HEK293 (cell line): ENCODE results near the gene PTPRN2.

Source experiments
- CTCF ChIA-PET: fragments of 350-600 bp; formaldehyde crosslinking; extraction: SDS; loops from one replicate; lab custom pipeline; 2021; ENCODE audit warnings: antibody characterized with exemption; lab: Yijun Ruan, JAX
- POLR2A ChIA-PET: fragments of 300-600 bp; formaldehyde crosslinking; extraction: SDS; loops from one replicate; lab custom pipeline; 2020; ENCODE audit warnings: antibody characterized with exemption, inconsistent platforms; lab: Yijun Ruan, JAX
- H3K27ac ChIP-seq: fragments of 200-500 bp; sonication (Bioruptor generic); 2 replicates; pipeline ENCODE4 v1.5.1; 2014; ENCODE audit warnings: low read depth, low read length, control low read depth, inconsistent platforms; ENCODE audit errors: extremely low read depth
- H3K36me3 ChIP-seq, 2 experiments: fragments of 200-500 bp in 1 of 2; sonication (Bioruptor generic) in 1 of 2; 1 replicate in 1 of 2; 2 replicates in 1 of 2; pipeline ENCODE4 v1.5.1; 2014 to 2017; ENCODE audit warnings: inconsistent platforms in 2 of 2, low read length in 2 of 2; ENCODE audit not compliant: control insufficient read depth in 2 of 2, insufficient read depth in 1 of 2
- H3K4me1 ChIP-seq: fragments of 200-500 bp; sonication (Bioruptor generic); 2 replicates; pipeline ENCODE4 v1.5.1; 2014; ENCODE audit warnings: mild to moderate bottlenecking, low read length, inconsistent platforms; ENCODE audit not compliant: control insufficient read depth, insufficient read depth
- H3K4me3 ChIP-seq: 2 replicates; pipeline ENCODE4 v1.5.1; 2011; ENCODE audit warnings: low read depth, mild to moderate bottlenecking, control low read depth, low read length, moderate library complexity
- H3K9me3 ChIP-seq: fragments of 200-500 bp; sonication (Bioruptor generic); 2 replicates; pipeline ENCODE4 v1.5.1; 2014; ENCODE audit warnings: low read depth, low read length, inconsistent platforms; ENCODE audit not compliant: control insufficient read depth, insufficient read depth
- FEZF1 ChIP-seq: fragments of 450-650 bp; formaldehyde crosslinking; IDR thresholded peaks from 2 replicates; pipeline ENCODE4 v1.5.1; 2016; ENCODE audit warnings: missing biosample characterization, missing genetic modification characterization
- GLI4 ChIP-seq: fragments of 450-650 bp; formaldehyde crosslinking; IDR thresholded peaks from 2 replicates; pipeline ENCODE4 v1.5.1; 2016; ENCODE audit warnings: missing biosample characterization, missing genetic modification characterization
- HOXA7 ChIP-seq: sonication (generic); formaldehyde crosslinking; IDR thresholded peaks from 2 replicates; pipeline ENCODE4 v1.8.1; 2022; ENCODE audit warnings: missing genetic modification reagents, borderline replicate concordance
- PRDM2 ChIP-seq: fragments of 450-650 bp; formaldehyde crosslinking; IDR thresholded peaks from 2 replicates; pipeline ENCODE4 v1.5.1; 2016; ENCODE audit warnings: missing biosample characterization, missing genetic modification characterization, borderline replicate concordance
- PRDM4 ChIP-seq: fragments of 450-650 bp; formaldehyde crosslinking; IDR thresholded peaks from 2 replicates; pipeline ENCODE4 v1.5.1; 2017; ENCODE audit warnings: missing biosample characterization, missing genetic modification characterization
- RBAK ChIP-seq: fragments of 450-650 bp; formaldehyde crosslinking; IDR thresholded peaks from 2 replicates; pipeline ENCODE4 v1.5.1; 2016; ENCODE audit warnings: missing biosample characterization, missing genetic modification characterization
- REST ChIP-seq: fragments of 450-650 bp; formaldehyde crosslinking; IDR thresholded peaks from 2 replicates; pipeline ENCODE4 v1.5.1; 2016; ENCODE audit warnings: missing biosample characterization, missing genetic modification characterization
- SALL2 ChIP-seq: fragments of 450-650 bp; formaldehyde crosslinking; IDR thresholded peaks from 2 replicates; pipeline ENCODE4 v1.5.0; 2017; ENCODE audit warnings: missing biosample characterization, mild to moderate bottlenecking, missing genetic modification characterization, borderline replicate concordance
- SP7 ChIP-seq: fragments of 450-650 bp; formaldehyde crosslinking; IDR thresholded peaks from 2 replicates; pipeline ENCODE4 v1.5.1; 2016; ENCODE audit warnings: missing biosample characterization, missing genetic modification characterization
- TSHZ1 ChIP-seq: fragments of 450-650 bp; formaldehyde crosslinking; IDR thresholded peaks from 2 replicates; pipeline ENCODE4 v1.5.1; 2016; ENCODE audit warnings: missing biosample characterization, missing genetic modification characterization, borderline replicate concordance
- ZBTB10 ChIP-seq: fragments of 450-650 bp; formaldehyde crosslinking; IDR thresholded peaks from 2 replicates; pipeline ENCODE4 v1.5.1; 2016; ENCODE audit warnings: missing biosample characterization, missing genetic modification characterization
- ZBTB7A ChIP-seq: fragments of 450-650 bp; formaldehyde crosslinking; IDR thresholded peaks from 2 replicates; pipeline ENCODE4 v1.5.1; 2016; ENCODE audit warnings: low read depth, missing biosample characterization, missing genetic modification characterization
- ZNF146 ChIP-seq: fragments of 450-650 bp; formaldehyde crosslinking; IDR thresholded peaks from 2 replicates; pipeline ENCODE4 v1.5.1; 2016; ENCODE audit warnings: missing biosample characterization, missing genetic modification characterization
- ZNF202 ChIP-seq: fragments of 450-650 bp; formaldehyde crosslinking; IDR thresholded peaks from 2 replicates; pipeline ENCODE4 v1.5.1; 2016; ENCODE audit warnings: missing biosample characterization, missing genetic modification characterization, borderline replicate concordance
- ZNF530 ChIP-seq: fragments of 450-650 bp; formaldehyde crosslinking; IDR thresholded peaks from 2 replicates; pipeline ENCODE4 v1.5.1; 2016; ENCODE audit warnings: low read depth, missing biosample characterization, missing genetic modification characterization
- ZNF701 ChIP-seq: fragments of 450-650 bp; formaldehyde crosslinking; IDR thresholded peaks from 2 replicates; pipeline ENCODE4 v1.5.1; 2016; ENCODE audit warnings: missing biosample characterization, missing genetic modification characterization
- ZXDB ChIP-seq: fragments of 450-650 bp; formaldehyde crosslinking; IDR thresholded peaks from 2 replicates; pipeline ENCODE4 v1.5.1; 2016; ENCODE audit warnings: missing biosample characterization, missing genetic modification characterization

The PTPRN2 gene

GRCh38 chr7:157494506-157495176 lies 1093.0 kb downstream of the PTPRN2 start:
- POLR2A ChIA-PET: no interaction called here
- CTCF ChIA-PET: no interaction called here

More at GRCh38 chr7:157494506-157495176, 1093.0 kb downstream of the PTPRN2 start:
- H3K4me3 ChIP-seq: no peak overlapping the region
- H3K9me3 ChIP-seq: no peaks in the 10 kb centered on the region
- no peaks in the 10 kb centered on the region for H3K4me1 ChIP-seq
- no peaks in the 10 kb centered on the region for H3K36me3 ChIP-seq
- H3K27ac ChIP-seq: no peak overlapping the region
- TF ChIP-seq ZXDB (tag by site-specific recombination) (no peak), PRDM2 (tag by site-specific recombination) (no peak), ZNF701 (no peak), ZNF146 (tag by site-specific recombination) (no peak), SP7 (tag by site-specific recombination) (no peak), TSHZ1 (tag by site-specific recombination) (no peak), PRDM4 (tag by site-specific recombination) (no peak), REST (tag by site-specific recombination) (no peak), GLI4 (tag by site-specific recombination) (no peak), FEZF1 (no peak), RBAK (tag by site-specific recombination) (no peak), ZNF530 (tag by site-specific recombination) (no peak), ZBTB7A (tag by site-specific recombination) (no peak), ZNF202 (tag by site-specific recombination) (no peak), ZBTB10 (no peak), SALL2 (tag by site-specific recombination) (no peak), HOXA7 (CRISPR knock-in tag) (no peak)
